ENCODE results near the gene IL12A.
A peak's percentile ranks its signal among the peaks of the same experiment; 100 is the strongest.

Gene IL12A

DNA sequence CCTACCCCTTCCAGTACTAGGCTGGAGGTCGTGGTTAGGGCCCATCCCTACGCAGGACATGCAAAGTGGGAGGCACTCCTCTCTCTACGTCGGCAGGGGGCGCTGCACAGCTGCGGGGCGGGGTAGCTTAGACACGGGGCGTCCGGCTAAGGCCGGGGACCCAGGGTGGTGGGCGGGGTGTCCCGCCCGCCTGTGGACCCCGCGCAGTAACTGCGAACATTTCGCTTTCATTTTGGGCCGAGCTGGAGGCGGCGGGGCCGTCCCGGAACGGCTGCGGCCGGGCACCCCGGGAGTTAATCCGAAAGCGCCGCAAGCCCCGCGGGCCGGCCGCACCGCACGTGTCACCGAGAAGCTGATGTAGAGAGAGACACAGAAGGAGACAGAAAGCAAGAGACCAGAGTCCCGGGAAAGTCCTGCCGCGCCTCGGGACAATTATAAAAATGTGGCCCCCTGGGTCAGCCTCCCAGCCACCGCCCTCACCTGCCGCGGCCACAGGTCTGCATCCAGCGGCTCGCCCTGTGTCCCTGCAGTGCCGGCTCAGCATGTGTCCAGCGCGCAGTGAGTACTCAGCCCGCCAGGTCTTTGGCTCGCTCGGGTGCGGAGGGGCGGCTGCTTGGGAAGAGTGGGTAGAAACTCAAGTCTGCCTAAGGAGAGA is at the start of gene IL12A:
Gene IL12A, plus strand, starts transcription at position 219 of the 655 bp plus-strand sequence.
- H3K79me2 ChIP-seq (ENCODE audit: insufficient read depth, low read length) = no peaks in the 10 kb centered on the region
- no peaks in the 10 kb centered on the region for H4K20me1 ChIP-seq (ENCODE audit: low read depth, low read length)
- H3K27me3 ChIP-seq (ENCODE audit: low read length) = no peaks in the 10 kb centered on the region
- H3K4me2 ChIP-seq (ENCODE audit: low read depth, low read length, poor library complexity, severe bottlenecking) = peak within 1 kb of the TSS; percentile 62
- peak within 1 kb of the TSS; percentile 47 for H3K4me3 ChIP-seq (ENCODE audit: insufficient read depth, low read length, poor library complexity, severe bottlenecking)
- H3F3A ChIP-seq (ENCODE audit: insufficient read depth) = no peaks in the 10 kb centered on the region
- H3K9ac ChIP-seq (ENCODE audit: low read length) = peak within 1 kb of the TSS; percentile 27
- no peak within 1 kb of the TSS for H3K27ac ChIP-seq (ENCODE audit: low read depth, low read length)
- H2AFZ ChIP-seq (ENCODE audit: low read depth, low read length, severe bottlenecking) = peak within 1 kb of the TSS; percentile 49
- TF ChIP-seq EZH2phosphoT487 (conservative IDR thresholded peaks at IDR 0.05; ENCODE audit: low read length) = no peak
- TF ChIP-seq, protein P1, sequence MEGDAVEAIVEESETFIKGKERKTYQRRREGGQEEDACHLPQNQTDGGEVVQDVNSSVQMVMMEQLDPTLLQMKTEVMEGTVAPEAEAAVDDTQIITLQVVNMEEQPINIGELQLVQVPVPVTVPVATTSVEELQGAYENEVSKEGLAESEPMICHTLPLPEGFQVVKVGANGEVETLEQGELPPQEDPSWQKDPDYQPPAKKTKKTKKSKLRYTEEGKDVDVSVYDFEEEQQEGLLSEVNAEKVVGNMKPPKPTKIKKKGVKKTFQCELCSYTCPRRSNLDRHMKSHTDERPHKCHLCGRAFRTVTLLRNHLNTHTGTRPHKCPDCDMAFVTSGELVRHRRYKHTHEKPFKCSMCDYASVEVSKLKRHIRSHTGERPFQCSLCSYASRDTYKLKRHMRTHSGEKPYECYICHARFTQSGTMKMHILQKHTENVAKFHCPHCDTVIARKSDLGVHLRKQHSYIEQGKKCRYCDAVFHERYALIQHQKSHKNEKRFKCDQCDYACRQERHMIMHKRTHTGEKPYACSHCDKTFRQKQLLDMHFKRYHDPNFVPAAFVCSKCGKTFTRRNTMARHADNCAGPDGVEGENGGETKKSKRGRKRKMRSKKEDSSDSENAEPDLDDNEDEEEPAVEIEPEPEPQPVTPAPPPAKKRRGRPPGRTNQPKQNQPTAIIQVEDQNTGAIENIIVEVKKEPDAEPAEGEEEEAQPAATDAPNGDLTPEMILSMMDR (IDR thresholded peaks at IDR 0.05; ENCODE audit: insufficient read depth, low read length, poor library complexity, severe bottlenecking) = peak; percentile 81
- H3K9me3 ChIP-seq (ENCODE audit: insufficient read depth, low read length) = no peaks in the 10 kb centered on the region
- no peaks in the 10 kb centered on the region for H3K9me2 ChIP-seq (replicated peaks; ENCODE audit: insufficient read depth, low read length)
- H3K36me3 ChIP-seq (ENCODE audit: low read length) = no peaks in the 10 kb centered on the region

DNA sequence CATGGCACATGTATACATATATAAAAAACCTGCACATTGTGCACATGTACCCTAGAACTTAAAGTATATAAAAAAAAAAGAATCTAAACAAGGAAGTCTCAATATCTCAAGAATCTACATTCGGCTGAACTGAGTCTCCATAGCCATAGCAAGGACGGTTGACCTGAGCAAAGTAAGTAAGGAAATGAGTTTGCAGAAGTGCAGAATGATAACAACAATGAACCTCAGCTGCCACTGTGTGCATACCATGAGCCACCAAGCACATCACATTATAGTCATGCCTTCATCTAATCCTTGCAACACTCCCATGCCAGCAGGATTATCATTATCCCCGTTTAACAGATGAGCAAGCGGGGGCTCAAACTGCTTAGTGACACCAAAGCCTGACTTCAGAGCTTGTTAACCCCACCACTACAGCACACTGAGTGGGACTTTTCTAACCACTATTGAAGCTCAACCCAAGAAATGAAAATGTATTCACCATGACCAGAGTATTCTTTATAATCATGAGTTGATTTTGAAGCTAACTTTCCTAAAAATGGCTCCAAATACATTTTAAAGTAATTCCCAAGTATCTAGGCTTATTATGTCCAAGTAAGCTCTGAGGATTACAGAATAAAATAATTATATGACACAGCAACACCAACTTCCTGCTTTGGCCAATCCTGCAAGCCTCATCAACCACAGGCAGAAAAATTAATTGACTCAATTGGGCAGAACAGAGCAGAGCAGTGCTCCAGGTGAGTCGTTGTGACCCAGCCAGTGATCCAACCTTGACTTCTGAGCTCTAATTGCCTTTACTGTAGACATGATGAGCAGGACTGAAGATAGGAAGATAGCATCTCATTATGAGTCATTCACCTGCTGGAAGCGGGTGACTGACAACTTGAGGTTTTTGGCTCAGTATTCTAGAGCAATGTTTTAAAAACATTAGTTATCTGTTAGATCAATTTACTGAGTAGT is 47.3 kb upstream of the IL12A start:
- H3K9ac ChIP-seq (ENCODE audit: low read length) = no peak overlapping the region
- H3K79me2 ChIP-seq (ENCODE audit: insufficient read depth, low read length) = no peaks in the 10 kb centered on the region
- no peak overlapping the region for H3K27ac ChIP-seq (ENCODE audit: low read depth, low read length)
- H2AFZ ChIP-seq (ENCODE audit: low read depth, low read length, severe bottlenecking) = no peak overlapping the region
- no peaks in the 10 kb centered on the region for H3K9me2 ChIP-seq (replicated peaks; ENCODE audit: insufficient read depth, low read length)
- H4K20me1 ChIP-seq (ENCODE audit: low read depth, low read length) = no peaks in the 10 kb centered on the region
- no peaks in the 10 kb centered on the region for H3K9me3 ChIP-seq (ENCODE audit: insufficient read depth, low read length)
- H3K4me3 ChIP-seq (ENCODE audit: insufficient read depth, low read length, poor library complexity, severe bottlenecking) = no peak overlapping the region
- no peaks in the 10 kb centered on the region for H3K36me3 ChIP-seq (ENCODE audit: low read length)
- no peaks in the 10 kb centered on the region for H3K27me3 ChIP-seq (ENCODE audit: low read length)
- H3K4me2 ChIP-seq (ENCODE audit: low read depth, low read length, poor library complexity, severe bottlenecking) = no peak overlapping the region
- no peaks in the 10 kb centered on the region for H3F3A ChIP-seq (ENCODE audit: insufficient read depth)
- TF ChIP-seq, protein P1 (IDR thresholded peaks at IDR 0.05; ENCODE audit: insufficient read depth, low read length, poor library complexity, severe bottlenecking) = no peak
- TF ChIP-seq EZH2phosphoT487 (conservative IDR thresholded peaks at IDR 0.05; ENCODE audit: low read length) = no peak

DNA sequence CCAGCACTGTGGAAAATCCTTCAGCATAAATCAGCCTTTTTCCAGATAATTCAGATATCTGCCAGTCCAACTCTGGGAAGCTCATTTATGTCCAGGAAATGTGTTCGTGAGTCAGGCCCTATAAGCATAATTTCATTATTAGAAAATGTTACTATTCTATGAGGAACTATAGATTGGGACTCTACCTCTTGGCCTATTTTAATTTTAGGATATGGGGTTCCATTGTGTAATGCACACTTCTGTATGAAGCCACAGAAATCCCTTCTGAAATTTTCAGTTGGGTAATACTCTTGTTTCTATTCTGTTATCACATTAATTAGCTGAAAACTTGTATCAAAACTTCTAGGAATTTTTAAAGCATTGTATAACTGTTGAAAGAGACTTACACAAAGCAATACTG is 43.9 kb upstream of the IL12A start:
- no peak overlapping the region for H3K4me2 ChIP-seq (ENCODE audit: low read depth, low read length, poor library complexity, severe bottlenecking)
- H4K20me1 ChIP-seq (ENCODE audit: low read depth, low read length) = no peaks in the 10 kb centered on the region
- H3K9me3 ChIP-seq (ENCODE audit: insufficient read depth, low read length) = no peaks in the 10 kb centered on the region
- H3K27ac ChIP-seq (ENCODE audit: low read depth, low read length) = no peak overlapping the region
- H3K9ac ChIP-seq (ENCODE audit: low read length) = no peak overlapping the region
- no peaks in the 10 kb centered on the region for H3K79me2 ChIP-seq (ENCODE audit: insufficient read depth, low read length)
- no peaks in the 10 kb centered on the region for H3K27me3 ChIP-seq (ENCODE audit: low read length)
- H3F3A ChIP-seq (ENCODE audit: insufficient read depth) = no peaks in the 10 kb centered on the region
- no peak overlapping the region for H2AFZ ChIP-seq (ENCODE audit: low read depth, low read length, severe bottlenecking)
- H3K4me3 ChIP-seq (ENCODE audit: insufficient read depth, low read length, poor library complexity, severe bottlenecking) = no peak overlapping the region
- no peaks in the 10 kb centered on the region for H3K36me3 ChIP-seq (ENCODE audit: low read length)
- H3K9me2 ChIP-seq (replicated peaks; ENCODE audit: insufficient read depth, low read length) = no peaks in the 10 kb centered on the region
- TF ChIP-seq EZH2phosphoT487 (conservative IDR thresholded peaks at IDR 0.05; ENCODE audit: low read length) = no peak
- TF ChIP-seq, protein P1 (IDR thresholded peaks at IDR 0.05; ENCODE audit: insufficient read depth, low read length, poor library complexity, severe bottlenecking) = no peak
